Loucy (cell line): ENCODE results near the gene CABLES1.

Experiments used
- CTCF ChIP-seq: fragments of 200-600 bp; sonication (generic); conservative IDR thresholded peaks from 2 replicates; pipeline ENCODE4 v1.5.1; 2014; ENCODE audit warnings: mild to moderate bottlenecking, antibody characterized with exemption, low read length
- EZH2phosphoT487 ChIP-seq: fragments of 200-600 bp; IDR thresholded peaks from 2 replicates; pipeline ENCODE4 v1.6.1; 2018; ENCODE audit warnings: antibody characterized with exemption, mild to moderate bottlenecking, moderate library complexity, borderline replicate concordance

DNA sequence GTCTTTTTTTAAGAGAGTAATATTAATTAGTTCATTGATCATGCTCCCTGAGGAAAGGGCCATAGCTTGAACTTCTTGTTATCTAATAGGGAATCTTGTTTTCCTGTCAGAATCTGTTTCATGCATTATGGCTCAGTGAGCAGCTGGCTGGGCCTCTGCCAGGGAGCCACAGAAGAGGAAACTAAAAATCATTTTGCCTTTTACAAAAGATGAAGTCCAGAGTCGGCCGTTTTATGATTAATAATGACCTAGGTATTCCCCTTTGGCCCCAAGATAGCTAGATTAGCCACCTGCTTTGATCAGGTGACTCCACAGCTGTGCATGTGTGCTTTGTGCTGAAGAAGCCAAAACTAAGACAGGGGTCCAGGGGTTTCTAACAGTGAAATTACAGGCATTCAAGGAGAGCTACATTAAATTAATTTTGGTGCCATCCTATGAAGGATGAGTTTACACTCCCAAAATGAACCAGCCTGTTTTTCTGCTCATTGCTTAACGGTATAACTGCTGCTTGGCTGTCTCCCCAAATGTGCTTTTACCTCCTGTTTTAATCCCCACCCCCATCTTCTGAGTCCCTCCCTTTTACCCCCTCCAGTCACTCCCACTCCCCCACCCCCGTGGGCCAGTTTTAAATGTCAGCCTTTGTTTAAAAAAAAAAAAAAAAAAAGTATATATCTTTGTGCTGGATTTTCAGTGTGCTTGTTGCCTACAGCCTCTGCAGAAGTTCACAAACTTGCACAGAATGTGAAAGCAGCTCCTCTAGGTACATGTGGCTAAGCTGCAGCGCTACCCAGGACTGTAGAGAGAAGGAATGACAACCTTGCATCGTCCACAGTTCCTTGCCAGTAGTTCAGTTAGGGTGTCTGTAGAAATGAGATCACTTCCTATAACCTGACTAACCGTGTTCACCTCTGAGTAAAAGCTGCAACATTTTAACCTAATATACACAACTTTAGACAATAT lies 93.1 kb downstream of the CABLES1 start:
- no peak for TF ChIP-seq CTCF
- no peak for TF ChIP-seq EZH2phosphoT487
